GM18873 (cell line): ENCODE results near the gene GRPEL1.

Source experiments
- ATAC-seq: cut with Tn5 transposase; IDR thresholded peaks from one replicate; pipeline ENCODE4 v1.9.1; 2021; ENCODE audit warnings: mild to moderate bottlenecking, moderate library complexity, moderate number of reproducible peaks; ENCODE audit not compliant: unreplicated experiment, low FRiP score

Gene GRPEL1

GRCh38 chr4:7027284-7027683 lies 40.6 kb downstream of the GRPEL1 start:
- no peak for ATAC-seq

- no peak for ATAC-seq
Measured at GRCh38 chr4:7026107-7026506, 41.8 kb downstream of the GRPEL1 start.

- no peak for ATAC-seq
Measured at GRCh38 chr4:7025040-7025602, 42.7 kb downstream of the GRPEL1 start.

DNA sequence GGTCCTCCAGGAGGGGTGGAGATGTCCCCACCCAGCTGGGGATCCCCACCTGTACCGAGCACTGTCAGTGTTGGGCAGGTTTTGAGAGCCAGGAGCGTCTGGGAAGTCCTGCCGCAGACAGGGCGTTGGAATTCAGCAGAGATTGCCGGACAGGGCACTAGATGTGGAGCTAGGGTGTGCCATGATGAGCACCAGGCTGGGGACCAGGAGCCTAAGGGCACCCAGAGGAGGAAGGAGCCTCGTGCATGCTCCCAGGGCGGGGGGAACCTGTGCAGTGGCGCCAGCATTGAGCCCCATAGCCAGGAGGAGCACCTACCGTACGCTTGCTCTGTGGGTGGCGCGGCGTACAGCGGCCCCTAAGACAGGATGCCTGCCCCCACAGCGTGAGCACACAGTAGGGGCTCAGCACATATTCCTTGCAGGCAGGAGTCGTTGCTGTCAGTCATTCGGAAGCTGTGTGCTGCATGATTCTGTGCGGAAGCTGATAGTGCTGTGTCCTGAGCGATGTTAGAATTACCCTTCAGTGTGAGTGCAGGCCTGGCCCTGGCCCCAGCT lies 43.5 kb downstream of the GRPEL1 start:
- no peak for ATAC-seq

GRCh38 chr4:7023901-7024300 lies 44.0 kb downstream of the GRPEL1 start:
- no peak for ATAC-seq

- ATAC-seq, result no peak
Measured at GRCh38 chr4:7023486-7023885, 44.4 kb downstream of the GRPEL1 start.

DNA sequence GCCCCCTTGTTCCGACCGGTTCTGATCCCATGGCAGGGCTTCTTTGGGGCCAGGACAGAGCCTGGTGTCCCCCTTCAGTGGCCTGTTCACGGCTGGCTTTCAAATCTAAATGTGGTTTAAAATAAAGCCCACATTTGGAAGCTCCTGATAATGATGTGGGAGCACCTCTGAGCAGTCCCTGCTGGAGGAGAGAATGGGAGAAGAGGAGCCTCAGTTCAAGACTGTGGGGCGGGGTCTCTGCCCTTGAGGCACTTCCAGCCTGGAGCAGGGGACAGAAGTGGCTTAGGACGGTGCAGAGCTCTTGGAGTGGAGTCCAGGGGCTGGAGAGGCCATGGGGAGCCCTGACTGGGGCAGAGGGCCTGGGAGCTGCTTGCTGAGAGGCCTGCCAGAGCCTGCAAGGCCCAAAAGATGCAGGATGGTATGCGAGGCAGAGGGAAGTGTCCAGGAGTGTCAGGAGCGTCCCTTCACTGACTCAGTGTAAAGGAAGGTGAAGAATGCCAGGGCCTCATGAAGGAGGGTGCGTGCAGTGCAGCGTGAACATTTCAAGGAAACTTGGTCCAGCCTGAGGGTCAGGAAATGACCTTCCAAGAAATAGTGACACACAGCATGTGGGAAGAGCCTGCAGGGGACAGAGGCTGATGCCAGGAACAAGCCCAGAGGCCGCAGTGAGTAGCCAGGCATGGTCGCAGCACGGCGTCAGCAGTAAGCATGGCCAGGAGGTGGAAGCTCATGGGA lies 45.8 kb downstream of the GRPEL1 start:
- ATAC-seq, result no peak

- ATAC-seq, result no peak
Measured at GRCh38 chr4:7021355-7021754, 46.5 kb downstream of the GRPEL1 start.

GRCh38 chr4:7020856-7021255 lies 47.0 kb downstream of the GRPEL1 start:
- ATAC-seq, result no peak

- no peak for ATAC-seq
Measured at GRCh38 chr4:7020290-7020689, 47.6 kb downstream of the GRPEL1 start.

DNA sequence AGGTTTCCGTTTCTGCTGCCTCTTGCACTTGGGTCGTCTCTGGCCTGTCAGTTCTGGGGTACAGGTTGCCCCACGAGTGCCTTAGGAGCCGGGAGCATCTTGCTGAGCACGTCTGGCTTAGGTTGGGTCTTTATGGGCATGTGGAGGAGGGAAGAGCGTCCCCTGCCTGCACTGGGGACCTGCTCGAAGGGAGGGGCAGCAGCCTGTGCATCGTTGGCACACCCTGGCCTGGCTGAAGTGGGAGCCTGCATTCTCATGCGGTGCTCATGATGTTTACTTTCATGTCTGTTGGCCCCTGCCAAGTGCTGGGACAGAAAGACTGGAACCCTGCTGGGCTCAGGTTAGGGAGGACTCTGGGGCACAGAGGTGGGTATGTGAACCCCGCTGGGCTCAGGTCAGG lies 48.5 kb downstream of the GRPEL1 start:
- ATAC-seq, result no peak

- ATAC-seq, result no peak
Measured at GRCh38 chr4:7018281-7018680, 49.6 kb downstream of the GRPEL1 start.

DNA sequence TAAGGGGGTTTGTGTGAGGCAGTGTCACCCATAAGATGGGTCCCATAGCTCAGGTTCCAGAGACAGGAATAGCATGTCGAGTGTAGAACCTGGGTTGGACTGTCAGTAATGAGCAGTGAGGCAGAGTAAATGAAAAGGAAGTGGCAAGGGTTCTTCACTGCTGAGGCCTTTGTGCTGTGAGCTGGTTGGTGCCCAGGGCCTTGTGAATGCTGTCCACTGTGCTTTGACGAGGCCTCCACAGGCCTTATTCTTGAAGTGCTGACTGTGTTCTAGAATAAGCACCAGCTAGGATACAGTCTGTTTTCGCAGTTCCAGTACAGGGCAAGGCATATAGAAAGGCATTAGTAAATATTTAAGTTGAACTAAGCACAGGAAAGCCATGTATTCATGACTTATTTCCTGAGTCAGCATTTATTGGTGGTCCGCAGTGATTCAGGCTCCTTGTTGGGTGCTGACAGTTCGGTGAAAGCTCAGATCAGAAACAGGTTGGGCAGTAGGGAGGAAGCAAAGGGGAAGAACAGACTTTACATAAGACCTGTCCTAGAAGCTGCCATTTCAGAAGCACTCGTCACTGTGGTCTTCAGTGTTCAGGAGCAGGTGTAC lies 50.3 kb downstream of the GRPEL1 start:
- no peak for ATAC-seq

DNA sequence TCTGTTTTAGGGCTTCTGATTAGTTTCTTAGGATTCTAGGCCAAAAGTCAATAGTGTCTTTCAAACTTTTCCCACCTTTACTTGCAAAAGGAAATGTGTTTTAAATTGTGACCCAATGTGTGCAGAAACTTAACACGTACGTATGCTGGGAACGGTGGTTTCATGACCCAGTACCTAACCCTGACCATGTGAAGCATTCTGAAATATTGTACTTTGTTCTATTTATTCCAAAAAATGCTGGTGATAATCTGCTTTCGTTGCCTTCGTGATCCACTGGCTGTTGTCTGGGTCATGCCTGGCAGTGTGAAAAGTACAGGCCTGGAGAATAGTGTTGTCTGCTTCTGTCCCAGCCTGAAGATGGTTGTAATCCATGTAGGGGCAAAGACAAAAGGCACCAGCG lies 51.4 kb downstream of the GRPEL1 start:
- no peak for ATAC-seq

- no peak for ATAC-seq
Measured at GRCh38 chr4:7016086-7016485, 51.8 kb downstream of the GRPEL1 start.

GRCh38 chr4:7015383-7016035 lies 52.4 kb downstream of the GRPEL1 start:
- ATAC-seq, result no peak

- ATAC-seq, result no peak
Measured at GRCh38 chr4:7014815-7015214, 53.0 kb downstream of the GRPEL1 start.

DNA sequence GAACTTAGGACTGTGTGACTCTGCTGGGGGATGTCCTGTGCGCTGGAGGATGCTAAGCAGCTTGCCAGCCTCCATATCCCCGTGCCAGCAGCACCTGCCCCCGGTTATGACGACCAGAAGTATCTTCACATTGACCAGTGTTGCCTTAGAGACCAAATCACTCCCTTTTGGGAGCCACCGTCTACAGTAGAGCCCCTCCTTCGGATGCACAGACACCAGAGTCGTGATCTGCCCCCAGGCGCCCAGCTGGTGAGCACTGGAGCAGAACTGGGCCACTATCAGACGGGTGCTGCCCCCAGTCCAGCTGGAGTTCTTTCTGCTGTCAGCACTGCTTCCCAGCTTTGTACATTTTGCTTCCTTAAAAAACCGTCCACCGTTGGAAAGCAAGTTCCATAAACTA lies 54.7 kb downstream of the GRPEL1 start:
- no peak for ATAC-seq

- ATAC-seq, result no peak
Measured at GRCh38 chr4:7009564-7009963, 58.3 kb downstream of the GRPEL1 start.
